Ureter (tissue), 1 donor: Measurements from ENCODE around the gene CYB5RL. TPM values are rescaled to one million over a fixed set of nuclear protein-coding genes. Genes with fewer than 3 reads are reported as not detected.

Source experiments
- DNase-seq: peaks from one replicate; pipeline ENCODE4 v3.0.0-alpha.2; 2020; ENCODE audit warnings: low spot score
- total RNA-seq: library from RNA; stranded (reverse); gene quantifications from one replicate; pipeline ENCODE4 v1.2.4, GENCODE V29; 2023
- donor health status: DM: yes; HTN: yes; CAD: no.

CYB5RL gene
- total RNA-seq, 1 donor from 2014 or later: 6.7 TPM

DNA sequence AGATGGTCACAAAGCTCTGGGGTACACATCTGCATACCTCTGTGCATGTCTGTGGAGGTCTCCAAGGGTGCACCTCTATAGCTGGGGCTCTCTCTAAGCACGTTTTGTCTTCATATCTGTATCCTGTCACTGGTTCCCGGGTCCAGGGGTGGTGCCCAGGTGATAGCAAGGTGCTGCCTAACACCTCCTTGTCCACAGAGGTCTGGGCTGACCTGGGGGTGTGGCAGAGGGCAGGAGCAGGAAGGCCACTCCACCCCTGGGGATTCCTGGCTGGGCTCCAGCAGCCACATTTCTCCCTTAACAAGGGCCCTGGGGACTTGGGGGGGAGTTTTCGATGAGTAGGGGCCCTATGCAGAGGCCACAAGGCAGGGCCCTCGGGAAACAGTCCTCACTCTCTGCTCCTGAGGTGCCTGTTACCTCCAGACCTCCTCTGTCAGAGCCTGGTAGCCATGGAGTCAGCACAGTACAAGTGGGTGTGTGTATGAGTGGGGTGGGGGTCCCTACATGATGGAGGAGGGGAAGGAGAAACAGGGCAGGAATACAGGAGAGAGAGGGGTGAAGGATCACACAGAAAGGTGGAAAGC lies 40.0 kb downstream of the CYB5RL start:
- DNase-seq: no peak

DNA sequence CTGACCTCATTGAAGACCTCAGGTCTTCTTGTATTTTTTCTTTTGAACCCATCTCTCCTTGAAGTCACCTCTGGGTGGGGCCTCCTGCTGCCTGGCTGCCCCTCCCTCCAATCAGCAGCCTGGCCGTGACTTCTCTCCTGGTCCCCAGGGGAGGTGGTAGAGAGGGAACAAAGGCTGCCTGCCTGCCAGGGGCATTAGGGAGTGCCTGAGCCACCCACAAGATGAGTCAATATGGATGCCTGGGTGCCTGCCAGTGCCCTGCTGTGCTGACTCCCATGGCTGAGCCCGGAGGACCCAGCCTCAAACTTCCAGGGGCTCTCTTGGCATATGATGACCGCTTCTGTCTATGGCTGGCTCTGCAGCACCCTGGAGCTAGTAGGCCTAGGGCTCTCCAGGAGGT lies 41.8 kb downstream of the CYB5RL start:
- DNase-seq: no peak

DNA sequence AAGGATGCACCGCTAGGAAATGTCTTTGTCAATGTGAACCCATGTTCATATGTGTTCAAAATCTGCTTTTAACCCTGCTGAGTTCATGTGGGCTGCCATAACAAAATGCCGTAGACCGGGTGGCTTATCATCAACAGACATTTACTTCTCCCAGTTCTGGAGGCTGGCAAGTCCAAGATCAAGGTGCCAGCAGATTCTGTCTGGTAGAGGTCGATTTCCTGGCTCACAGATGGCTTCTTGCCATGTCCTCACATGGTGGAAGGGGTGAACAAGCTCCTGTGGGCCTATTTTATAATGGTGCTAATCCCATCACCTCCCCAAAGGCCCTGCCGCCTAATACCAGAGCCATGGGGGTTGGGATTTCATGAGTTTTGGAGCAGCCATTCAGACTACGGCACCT lies 42.4 kb downstream of the CYB5RL start:
- no peak for DNase-seq

DNA sequence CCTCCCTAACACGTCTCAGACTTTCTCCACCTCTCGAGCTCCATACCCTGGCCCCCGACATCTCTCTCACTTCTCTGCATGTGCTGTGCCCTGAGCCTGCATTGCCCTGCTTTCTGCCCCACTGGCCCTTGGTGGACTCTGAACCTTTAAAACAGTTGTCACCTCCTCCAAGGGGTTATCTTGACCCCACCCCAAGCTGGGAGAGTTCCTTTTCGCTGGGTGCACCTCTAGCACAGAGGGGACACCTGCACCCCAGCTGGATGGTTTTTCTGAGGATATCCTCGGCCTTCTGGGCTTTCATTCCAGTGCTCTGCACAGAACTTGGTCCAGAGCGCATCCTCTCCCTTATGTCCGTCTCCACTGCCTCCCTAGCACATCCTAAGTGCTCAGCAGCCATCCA lies 42.8 kb downstream of the CYB5RL start:
- DNase-seq: no peak

DNA sequence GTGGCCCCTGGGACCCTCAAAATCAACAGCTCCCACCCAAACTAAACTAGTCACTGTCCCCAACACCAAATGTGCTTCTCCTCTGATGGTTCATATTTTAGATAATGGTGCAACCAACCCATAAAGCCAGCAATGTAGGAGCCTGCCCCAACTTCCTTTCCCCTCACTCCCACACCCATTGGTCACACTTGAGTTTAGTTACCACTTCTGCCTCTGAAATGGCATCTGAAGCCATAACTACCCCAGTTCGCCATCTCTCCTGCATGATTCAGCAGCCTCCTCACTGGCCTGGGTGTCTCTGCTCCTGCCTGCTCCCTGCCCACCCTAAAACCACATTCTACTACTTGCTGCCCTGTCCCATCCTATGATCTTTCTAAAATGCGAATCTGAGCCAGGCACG lies 43.6 kb downstream of the CYB5RL start:
- no peak for DNase-seq

DNA sequence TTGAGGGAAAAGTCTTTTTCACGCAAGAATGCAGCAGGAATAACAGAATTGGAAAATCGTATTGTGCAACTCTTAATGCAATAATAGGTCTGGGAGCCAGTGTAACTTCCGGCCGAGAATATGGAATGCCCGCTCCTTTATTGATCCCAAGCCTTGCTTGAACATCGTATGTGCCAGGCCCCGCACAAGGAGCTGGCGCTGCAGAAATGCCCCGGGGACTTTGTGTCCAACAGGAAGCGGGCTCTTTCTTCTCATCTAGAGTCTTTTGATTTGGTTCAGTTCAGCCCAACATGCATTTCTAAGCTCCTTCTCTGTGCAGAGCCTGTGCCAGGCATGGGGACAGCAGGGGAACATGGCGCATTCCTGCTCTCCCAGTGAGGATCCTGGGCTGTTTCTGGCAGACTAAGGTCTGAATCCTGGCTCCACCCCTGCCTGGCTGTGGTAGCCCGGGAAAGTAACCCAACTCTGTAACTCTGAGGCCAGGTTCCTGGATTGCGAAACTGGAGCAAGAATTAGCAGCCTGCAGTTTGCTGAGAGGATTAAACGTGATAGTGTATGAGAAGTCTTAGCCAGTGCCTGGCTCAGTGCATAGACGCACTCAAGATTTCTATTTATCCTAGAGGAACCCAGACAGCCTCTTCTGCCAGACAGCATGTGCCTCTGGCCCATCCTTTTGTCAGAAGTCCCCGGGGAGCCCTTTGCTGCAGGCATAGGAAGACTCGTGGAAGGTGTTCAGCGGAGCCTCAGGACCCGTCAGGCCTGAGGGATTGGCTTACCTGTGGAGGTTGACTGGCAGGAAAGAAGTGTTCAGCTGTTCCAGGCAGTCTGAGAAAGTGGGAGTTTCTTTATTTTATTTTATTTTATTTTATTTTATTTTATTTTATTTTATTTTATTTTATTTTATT lies 46.0 kb downstream of the CYB5RL start:
- DNase-seq: peak; percentile 74

DNA sequence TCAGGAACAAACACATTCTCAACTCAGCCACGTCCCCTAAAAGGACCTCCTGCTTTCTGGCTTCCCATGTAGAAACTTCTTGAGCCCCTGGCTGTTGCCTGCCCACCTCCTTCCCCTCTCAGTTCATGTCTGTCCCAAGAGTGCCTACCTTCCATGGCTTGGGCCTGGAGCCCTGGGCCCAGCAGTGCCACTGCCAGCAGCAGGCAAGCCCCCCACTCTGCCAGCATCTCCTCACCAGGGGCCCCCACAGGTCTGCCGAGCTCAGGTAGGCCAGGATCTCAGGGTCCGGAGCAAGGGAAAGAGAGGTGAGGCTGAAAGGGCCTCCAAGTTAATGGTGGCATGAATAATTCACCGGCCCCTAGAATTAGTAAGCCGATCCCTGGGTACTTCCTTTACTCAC lies 47.1 kb downstream of the CYB5RL start, which contains the start of gene CDCP2:
Gene CDCP2, minus strand, starts transcription at position 305 of the 400 bp plus-strand sequence. Its CDS starts 78 bp downstream, at position 227.
- DNase-seq: no peak

DNA sequence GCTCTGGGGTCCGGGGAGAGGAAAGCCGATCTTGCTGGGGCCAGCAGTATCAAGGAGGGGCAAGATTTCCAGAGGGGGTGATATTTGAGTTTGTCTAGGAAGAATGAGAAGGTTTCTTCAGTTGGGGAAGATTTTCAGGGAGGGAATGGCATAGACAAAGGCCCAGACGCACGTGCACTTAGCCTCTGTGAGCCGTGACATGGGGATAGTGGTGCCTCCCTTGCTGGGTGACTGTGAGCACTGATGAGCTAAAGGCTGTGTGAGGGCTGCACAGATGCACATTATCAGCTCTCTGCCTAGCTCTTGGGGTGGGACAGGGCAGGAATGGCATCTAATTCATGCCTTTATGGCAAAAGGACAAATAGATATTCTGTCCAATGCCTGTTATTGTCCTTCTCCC lies 48.8 kb downstream of the CYB5RL start:
- DNase-seq: no peak

Other genes with a start within 250 kb of the CYB5RL start
- not detected for gene LDLRAD1, start 181.8 kb downstream of the CYB5RL start, total RNA-seq
- 366 TPM for gene TMEM59, start 146.8 kb downstream of the CYB5RL start, total RNA-seq
- 6.7 TPM for gene TCEANC2, start 146.4 kb downstream of the CYB5RL start, total RNA-seq
- 0.83 TPM for gene CDCP2, start 47.0 kb downstream of the CYB5RL start, total RNA-seq
- 50.9 TPM for gene MRPL37, start 137 bp upstream of the CYB5RL start, total RNA-seq
- gene SSBP3, start 206.4 kb upstream of the CYB5RL start, total RNA-seq: 47.3 TPM